HG02938 (cell line): Measurements from ENCODE around the gene MYO5C.
"Not testable (repeated sequence)": the region's sequence is repeated elsewhere in the genome, so short reads cannot be mapped to it uniquely, and the experiment has no call there.

Source experiments
- ATAC-seq: cut with Tn5 transposase; IDR thresholded peaks from one replicate; pipeline ENCODE4 v1.9.1; 2021; ENCODE audit warnings: mild to moderate bottlenecking, moderate library complexity; ENCODE audit not compliant: unreplicated experiment

MYO5C gene

DNA sequence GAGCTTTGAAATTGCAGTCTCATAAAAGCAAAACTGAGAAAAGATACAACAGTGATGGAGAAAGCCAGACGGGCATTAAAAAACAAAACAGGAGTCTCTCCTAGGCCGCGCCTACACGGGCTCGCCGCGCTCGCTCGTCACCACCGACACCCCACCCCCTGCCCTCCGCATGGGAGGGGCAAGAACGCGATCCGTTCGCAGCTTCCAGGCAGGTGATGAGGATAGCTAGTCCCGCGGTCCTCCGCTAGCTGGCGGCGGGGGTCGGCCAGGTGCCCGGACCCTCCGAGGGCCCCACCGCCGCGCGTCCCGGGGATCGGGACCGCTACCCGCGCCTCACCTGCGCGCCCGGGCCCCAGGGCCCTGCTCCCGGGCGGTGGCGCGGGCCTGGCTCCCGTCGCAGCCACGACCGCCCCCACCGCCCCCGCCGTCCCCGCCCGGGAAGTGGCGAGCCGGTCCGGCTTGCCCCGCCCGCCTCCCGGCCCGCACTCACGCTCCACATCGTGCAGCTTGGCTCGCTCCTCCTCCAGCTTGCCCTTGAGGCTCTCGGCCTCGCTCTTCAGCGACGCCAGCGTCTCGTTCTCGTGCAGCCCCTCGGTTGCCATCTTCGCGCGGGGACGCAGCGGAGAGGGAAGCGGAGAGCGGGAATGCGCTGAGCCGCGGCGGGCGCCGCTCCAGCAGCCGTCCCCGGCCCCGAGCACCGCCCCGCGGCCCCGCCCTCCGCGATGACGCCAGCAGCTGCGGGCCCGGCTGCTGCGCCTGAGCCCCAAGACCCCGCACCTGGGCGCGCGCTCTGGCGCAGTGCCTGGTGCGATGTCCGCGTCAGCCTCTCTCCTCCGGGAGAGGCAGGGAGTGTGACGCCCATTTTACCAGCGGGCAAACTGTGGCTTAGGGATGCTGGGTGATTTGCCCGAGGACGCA is 116.1 kb downstream of the MYO5C start:
- peak; percentile 72 for ATAC-seq

DNA sequence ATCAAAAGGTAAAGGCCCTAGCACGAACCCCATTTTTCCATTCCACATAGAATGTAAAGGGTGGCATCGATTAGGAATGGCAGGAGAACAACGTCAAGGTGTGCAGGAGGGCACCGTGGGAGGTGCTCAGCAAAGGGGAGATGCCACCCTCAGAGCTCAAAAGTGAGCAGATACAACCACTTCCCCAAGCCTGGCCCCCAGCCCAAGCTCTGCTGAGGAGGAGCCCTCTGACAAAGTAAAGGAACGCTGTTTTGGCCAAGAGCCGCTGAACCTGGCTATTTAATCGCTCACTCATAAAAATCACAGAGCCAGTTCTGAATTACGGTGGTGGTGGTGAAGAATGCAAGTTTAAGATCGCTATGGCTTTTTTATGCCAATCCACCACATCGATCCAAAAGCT is 116.8 kb downstream of the MYO5C start:
- ATAC-seq = no peak

DNA sequence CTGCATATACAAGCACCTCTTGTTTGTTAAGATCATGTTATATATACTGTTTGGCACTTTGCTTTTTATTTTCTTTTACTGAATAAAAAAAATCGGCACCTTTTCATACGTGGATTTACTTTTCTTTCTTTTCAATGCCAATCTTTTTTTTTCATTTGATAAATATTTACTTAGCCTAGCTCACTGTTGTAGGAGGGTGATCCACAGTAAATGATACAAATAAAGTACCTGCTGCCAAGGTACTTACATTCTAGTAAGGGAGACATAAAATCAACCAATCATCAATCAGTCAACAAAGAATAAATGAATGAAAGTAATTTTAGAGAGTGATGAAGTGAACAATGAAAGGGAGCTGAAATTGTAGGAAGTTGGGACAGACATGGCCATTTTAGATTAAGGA is 122.7 kb downstream of the MYO5C start:
- ATAC-seq = no peak

DNA sequence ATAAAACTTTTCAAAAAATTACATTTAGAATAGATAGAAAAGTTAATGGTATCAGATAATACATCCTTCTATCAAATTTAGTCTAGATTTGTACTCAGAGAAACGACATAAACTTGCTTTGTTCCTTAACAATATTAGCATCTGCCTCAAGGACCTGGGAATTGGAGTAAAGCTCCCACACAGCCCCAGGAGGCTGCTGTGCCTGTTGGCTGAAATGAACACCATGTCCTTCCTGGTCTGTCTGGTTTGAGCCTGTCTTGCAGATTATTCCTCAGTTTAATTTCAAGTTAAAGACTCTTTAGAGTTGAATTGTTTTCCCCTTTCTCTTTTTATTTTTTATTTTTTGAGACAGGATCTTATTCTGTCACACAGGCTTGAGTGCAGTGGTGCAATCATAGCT is 123.8 kb downstream of the MYO5C start:
- ATAC-seq = no peak

DNA sequence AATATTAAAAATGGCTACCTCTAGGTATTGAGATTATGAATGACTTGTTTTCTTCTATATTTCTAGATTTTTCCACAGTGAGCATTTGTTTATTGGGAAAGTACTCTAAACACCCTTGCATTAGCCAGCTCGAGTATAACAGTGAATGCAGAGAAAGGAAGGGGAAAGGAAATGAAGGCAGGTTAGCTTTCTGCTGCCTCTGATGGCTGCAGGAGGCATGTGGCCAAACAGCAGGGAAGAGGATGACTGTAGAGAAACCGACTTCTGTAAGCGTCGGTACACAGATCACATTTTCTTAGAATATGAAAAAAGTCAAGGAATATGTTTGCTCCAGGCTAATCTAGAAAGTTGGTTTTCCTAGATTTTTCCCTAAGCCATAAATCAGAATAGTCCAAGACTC is 124.2 kb downstream of the MYO5C start:
- ATAC-seq = no peak

DNA sequence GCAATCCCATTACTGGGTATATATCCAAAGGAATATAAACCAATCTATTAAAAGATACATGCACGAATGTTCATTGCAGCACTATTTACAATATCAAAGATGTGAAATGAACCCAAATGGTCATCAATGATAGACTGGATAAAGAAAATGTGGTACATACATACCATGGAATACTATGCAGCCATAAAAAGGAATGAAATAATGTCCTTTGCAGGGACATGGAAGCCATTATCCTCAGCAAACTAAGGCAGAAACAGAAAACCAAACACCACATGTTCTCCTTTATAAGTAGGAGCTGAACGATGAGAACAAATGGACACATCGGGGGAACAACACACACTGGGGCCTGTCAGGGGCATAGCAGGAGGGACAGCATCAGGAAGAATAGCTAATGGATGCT is 125.4 kb downstream of the MYO5C start:
- ATAC-seq = not testable (repeated sequence)

DNA sequence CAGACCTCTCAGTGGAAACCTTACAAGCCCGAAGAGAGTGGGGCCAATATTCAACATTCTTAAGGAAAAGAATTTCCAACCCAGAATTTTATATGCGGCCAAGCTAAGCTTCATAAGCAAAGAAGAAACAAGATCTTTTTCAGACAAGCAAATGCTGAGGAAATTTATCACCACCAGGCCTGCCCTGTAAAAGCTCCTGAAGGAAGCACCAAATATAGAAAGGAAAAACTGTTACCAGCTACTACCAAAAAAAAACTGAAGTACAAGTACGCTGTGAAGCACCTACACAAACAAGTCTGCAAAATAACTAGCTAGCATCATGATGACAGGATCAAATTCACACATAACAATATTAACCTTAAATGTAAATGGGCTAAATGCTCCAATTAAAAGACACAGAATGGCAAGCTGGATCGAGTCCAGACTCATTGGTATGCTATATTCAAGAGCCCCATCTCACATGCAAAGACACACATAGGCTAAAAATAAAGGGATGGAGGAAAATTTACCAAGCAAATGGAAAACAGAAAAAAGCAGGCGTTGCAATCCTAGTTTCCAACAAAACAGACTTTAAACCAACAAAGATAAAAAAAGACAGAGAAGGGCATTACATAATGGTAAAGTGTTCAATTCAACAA is 130.0 kb downstream of the MYO5C start:
- ATAC-seq = not testable (repeated sequence)

DNA sequence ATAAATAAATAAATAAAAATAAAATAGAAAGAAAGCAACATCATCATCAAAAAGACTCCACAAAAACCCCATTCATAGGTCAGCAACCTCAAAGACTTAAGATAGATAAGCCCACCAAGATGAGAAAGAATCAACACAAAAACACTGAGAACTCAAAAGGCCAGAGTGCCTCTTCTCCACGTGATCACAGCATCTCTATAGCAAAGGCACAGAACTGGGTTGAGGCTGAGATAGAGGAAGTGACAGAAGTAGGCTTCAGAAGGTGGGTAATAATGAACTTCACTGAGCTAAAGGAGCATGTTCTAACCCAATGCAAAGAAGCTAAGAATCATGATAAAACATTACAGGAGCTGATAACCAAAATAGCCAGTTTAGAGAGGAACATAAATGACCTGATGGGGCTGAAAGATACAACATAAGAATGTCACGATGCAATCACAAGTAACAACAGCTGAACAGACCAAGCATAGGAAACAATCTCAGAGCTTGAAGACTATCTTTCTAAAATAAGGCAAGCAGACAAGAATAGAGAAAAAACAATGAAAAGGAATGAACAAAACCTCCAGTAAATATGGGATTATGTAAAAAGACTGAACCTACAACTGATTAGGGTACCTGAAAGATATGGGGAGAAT is 130.9 kb downstream of the MYO5C start:
- ATAC-seq = no peak

DNA sequence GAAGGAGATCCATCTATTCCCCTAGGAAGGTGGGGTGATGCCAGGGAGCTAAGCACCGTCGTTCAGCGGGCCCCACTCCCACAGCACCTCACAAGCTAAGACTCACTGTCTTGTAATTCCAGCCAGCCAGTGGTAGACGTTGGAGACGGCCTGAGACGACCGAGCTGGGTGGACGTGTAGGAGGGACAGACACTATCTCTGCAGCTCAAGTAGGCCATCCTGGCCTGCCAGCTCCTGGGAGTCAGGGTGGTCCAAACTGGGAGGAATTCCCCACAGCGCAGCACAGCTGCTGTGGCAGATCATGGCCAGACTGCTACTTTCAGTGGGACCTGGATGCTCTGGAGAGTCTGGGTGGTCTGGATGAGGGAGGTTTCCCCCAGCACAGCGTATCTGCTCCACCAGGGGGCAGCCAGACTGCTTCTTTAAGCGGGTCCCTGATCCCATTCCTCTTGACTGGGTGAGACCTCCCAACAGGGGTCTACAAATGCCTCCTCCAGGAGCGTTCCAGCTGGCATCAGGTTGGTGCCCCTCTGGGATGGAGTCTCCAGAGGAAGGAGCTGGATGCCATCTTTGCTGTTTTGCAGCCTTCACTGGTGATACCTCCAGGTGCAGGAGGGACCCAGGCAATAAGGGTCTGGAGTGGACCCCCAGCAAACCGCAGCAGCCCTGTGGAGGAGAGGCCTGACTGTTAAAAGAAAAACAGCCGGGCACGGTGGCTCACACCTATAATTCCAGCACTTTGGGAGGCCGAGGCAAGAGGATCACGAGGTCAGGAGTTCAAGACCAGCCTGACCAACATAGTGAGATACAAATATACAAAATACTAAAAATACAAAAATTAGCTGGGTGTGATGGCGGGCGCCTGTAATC is 132.0 kb downstream of the MYO5C start:
- ATAC-seq = no peak

DNA sequence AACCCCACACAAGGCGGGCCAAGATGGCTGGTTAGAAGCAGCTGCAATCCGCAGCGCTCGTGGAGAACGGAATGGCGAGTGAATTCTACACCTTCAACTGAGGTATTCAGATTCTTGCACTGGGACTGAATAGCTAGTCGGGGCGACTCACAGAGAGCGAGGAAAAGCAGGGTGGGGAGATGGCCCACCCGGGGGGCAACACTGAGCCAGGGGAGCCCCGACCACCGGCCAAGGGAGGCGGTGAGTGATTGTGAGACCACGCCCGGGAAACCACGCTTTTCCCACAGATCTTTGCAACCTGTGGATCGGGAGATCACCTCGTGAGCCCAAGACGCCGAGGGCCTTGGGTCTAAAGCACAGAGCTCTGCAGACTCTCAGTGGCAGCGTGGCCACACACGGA is 132.7 kb downstream of the MYO5C start:
- ATAC-seq = no peak

DNA sequence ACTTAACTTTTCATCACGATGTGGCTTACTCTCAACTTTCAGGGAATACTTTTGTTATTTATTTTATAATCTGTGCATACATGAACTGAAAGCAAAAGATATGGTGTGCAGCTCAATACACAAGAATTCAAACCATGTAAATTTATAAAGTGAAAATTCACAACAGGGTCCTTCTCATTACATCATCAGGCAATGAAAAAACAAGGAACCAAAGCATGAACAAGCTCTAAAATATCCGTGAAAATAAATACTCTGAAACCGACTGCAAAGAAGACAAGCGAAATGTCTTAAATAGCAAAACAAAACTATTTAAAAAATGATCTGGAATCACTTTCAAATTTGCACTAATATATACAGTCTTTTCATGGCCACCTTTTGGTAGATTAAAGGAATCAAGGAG is 133.3 kb downstream of the MYO5C start:
- no peak for ATAC-seq

DNA sequence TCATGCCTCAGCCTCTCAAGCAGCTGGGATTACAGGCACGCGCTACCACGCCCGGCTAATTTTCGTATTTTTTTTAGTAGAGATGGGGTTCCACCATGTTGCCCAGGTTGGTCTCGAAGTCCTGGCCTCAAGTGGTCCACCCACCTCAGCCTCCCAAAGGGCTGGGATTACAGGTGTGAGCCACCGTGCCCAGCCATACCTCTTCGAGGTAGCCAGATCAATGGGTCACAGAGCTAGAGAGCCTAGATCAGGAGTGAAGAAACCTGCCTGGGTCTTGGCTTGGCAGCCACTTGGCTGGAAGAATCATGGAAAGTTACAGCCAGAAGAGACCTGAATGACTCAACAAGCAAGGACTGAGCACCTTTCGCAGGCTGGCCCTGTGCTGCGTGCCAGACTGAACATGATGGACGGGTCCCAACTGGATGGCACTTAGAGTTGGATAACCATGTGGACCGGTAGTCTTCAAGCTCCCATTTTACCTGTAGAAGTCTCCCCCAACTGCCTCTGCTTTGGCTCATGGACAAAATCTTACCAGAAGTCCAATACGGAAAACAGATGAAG is 134.1 kb downstream of the MYO5C start:
- ATAC-seq = no peak

DNA sequence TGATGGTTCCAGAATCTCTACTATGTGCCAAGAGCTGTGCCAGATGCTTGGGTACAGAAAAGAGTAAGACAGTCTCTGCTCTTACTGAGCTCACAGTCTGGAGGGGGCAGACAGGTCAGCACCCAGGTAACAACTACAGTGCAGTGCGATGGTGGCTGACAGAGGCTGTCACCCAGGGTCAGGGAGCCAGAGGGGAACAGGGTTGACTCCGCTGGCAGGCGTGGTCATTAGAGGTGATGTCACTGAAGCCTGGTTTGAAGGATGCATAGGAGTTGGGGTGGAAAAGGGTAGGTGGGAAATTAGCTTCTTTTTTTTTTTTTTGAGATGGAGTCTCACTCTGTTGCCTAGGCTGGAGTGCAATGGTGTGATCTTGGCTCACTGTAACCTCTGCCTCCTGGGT is 136.0 kb downstream of the MYO5C start:
- ATAC-seq = no peak

DNA sequence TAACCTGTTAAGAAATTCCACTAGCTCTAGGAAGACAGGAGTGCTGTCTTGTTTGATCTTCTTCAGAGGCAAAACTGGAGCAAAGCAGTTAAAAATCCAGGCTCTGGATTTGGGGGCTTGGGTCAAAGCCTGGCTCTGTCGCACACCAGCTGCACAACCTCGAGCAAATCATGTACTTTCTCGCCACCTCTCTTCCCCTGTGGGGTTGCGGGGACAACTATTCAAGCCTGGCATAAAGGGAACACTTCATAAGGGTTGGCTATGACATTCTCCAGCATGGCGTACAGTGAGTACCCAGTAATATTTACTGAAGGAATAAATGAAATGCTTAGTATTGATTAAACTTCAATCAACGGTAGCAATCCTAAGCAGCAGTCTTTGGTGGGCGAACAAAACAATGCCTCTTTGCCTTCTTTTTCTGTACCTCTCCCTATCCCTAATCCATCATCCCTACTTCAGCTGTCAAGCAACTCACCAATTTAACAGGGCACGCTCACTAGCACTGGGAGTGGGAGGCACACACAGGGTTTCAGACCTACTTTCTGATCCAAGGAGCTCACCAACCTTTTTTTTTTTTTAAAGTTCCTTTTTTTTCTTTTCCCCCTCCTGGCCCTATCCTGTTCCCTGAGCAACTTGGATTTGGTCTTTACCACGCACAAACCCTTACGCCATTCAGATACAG is 137.4 kb downstream of the MYO5C start:
- ATAC-seq = no peak

DNA sequence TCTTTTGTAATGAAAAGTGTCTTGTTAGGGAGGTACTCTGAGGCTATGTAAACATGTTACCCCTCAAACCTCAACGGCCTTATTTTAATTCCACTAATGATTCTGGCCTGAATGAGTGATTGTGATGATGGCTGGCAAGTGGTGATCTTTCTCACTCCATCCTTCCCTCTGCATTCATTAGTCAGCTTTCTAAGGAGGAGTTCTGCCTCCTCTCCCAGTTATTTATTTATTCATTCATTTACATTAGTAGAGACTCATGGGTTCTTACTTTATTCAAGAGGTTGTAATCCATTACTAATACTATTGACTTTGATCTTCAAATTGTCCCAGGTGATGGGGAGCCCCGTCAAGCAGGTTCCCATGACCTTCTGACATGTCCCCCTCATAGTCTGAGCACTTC is 139.7 kb downstream of the MYO5C start:
- no peak for ATAC-seq

DNA sequence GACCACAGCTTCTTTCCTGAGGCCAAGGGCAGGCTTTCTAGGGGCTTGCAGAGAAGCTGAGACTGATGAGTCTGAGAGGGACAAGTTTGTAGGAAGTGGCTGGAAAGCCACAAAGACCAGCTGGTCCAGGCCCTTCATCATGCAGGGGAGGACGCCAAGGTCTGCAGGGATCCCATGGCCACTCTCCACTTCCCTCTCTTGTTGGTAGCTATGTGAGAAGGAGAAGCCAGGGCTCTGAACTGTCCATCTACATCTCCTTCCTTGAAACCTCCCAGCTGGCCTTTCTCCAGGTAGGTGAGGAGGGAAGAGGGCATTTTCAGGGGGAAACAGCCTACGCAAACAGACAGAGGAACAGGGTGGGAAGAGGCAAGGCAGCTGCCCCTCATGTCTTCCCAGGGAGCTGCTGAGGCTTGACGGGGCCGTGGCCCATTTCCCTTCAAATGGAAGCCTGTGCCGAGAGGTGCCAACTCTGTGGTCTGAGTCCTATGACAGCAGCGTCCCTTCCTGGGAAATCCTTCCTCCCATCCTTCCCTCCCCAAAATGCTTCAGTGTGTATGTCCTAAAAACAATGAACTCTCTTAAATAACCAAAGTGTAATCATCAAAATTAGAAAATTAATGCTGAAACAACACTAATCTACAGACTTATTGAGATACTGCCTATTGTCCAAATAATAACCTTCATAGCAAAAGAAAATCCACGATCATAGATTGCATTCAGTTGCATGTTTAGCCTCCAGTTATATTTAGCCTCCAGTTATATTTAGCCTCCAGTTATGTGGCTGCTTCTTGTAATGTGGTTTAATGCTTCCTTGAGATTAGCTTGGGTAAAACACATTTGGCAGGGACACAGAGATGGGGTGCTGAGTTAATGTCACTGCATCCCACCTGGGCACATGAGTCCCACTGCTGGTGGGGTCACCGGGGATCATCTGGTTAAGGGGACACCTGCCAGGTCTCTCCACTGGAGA is 140.4 kb downstream of the MYO5C start:
- ATAC-seq = no peak

DNA sequence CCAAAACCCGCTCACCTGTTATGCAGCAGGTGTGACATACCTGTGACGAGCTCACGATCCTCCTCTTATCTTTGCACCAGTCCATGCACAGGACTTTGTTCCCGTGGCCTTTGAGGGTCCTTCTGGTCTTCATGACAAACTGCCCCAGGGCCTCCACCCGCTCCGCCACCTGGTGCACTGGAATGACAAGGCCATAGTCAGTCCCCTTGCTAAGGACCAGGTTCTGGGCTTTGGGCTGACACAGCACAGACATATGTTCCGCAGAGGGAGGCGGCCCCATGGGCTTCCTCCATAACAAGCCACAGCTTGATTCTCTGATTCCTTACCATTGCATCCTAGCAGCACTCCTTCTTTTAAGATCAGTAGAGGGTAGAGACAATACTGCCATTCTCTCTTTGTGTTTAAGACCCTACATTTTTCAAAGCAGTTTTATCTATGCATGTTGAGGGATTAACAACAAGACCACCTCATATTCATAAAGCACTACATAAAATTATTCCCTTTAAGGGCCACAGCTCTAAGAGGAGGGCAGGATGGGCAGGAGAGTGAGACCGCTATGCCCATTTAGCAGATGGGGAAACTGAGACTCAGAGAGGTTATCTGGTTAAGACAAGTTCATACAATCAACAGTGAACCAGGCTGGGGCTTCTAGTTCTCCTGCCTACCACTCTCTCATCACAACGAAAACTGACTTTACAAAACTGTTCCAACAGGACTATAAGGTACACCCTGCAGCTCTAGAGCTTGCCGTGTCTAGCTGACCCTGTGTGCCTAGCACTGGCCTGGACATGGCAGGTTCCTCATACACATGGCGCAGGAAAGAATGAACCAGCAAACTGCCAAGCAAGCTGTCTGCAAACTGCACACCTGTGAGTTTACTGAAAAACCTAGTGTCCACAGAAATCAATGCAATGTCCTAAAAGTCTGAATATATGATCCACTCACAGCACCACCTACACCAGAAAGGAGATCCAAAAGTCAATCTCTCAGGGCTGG is 141.4 kb downstream of the MYO5C start:
- no peak for ATAC-seq

DNA sequence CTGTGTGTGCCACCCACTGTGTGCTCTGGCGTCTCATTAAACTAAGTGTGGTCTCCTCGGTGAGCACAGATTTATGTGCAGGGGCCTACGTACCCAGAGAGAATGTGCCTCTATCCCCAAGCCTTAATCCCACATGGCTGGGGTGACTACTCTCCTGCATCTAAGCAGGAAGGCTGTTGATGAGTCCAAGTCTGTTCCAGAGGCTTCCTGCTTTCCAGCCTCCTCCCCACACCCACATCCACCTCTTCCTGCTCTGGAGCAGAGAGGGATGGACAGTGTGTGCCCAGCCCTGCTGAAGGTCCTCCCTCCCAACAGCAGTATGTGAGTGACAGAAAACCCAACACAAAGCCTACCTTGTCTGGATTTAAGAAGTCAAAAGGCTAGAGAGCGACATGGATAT is 144.3 kb downstream of the MYO5C start:
- ATAC-seq = no peak
